Glomerular endothelial cell (primary cell): ENCODE results near the gene RTL3. TPM values are rescaled to one million over a fixed set of nuclear protein-coding genes. Genes with fewer than 3 reads are reported as not detected.
"Not testable (repeated sequence)": the region's sequence is repeated elsewhere in the genome, so short reads cannot be mapped to it uniquely, and the experiment has no call there.

Experiments
- DNase-seq: peaks from one replicate; pipeline ENCODE4 v3.0.0-alpha.2; 2011; ENCODE audit warnings: low read depth, low spot score; ENCODE audit errors: extremely low read depth
- total RNA-seq: library from RNA; depleted of rRNA; stranded (reverse); fragments of >200 nt; gene quantifications from 2 replicates; pipeline ENCODE4 v1.2.3, GENCODE V29; 2015

The RTL3 gene, protein sequence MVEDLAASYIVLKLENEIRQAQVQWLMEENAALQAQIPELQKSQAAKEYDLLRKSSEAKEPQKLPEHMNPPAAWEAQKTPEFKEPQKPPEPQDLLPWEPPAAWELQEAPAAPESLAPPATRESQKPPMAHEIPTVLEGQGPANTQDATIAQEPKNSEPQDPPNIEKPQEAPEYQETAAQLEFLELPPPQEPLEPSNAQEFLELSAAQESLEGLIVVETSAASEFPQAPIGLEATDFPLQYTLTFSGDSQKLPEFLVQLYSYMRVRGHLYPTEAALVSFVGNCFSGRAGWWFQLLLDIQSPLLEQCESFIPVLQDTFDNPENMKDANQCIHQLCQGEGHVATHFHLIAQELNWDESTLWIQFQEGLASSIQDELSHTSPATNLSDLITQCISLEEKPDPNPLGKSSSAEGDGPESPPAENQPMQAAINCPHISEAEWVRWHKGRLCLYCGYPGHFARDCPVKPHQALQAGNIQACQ
- 0.18 and 0.29 TPM in 2 replicates for total RNA-seq

DNA sequence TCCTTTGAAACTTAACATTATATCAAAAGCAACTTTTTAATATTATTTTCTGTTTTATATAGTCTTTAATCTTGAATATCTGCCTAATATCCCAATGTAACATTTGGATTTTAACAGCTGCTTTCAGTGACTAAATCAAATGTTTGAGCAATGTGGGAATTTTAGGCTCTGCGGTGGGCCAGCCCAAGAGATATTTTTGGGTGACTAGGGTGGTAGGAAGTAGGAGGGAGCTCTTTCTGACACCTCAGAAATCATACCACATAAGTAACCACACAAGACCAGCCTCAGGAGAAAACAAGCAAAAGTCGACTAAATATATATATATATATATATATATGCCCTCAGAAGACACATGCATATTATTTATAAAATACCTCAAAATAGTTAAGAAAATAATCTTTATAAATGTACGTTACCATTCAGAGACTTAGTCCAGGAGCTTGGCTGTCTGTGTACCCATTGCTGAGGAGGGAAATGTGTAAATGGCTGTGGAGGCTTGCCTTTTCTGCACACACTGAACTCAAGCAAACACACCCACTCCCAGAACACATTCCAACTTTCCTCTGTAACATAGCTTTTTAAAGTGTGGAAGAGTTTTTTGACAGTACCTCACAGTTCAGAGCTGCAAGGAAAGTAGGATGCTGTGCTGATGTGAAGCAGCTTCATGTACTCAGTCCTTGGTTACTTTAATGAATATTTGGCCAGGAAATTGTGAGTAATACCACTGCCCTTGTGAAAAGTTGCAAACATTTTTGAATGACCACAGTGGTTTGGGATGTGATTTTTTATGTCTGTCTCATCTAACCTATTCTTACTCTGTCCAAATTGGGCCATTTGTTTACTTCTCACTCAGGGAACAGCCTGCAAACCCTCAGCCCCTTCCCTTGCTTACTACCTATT lies at the start of gene RTL3:
Gene RTL3, minus strand, starts transcription at position 484 of the 900 bp plus-strand sequence. CDS start 908 bp downstream, outside the sequence.
- DNase-seq: no peak

DNA sequence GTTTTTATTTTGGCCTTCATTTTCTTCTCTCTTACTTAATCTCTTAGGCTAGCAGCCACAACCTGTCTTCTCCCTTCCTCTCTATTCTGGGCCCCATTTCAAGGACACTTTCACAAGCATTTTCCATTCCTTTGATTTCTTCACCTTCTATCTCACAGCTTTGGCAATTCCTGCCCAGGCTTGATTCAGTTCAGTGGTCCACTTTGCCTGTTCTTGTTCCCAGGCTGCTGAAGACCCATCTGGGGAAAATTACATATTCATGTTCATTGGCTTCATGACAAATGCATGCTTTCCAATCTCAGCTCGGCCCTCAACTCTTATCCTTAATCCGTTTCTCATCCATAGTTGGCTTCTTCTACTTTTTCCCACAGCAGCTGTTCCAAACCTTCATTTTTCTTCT lies 49.7 kb upstream of the RTL3 start:
- no peak for DNase-seq

DNA sequence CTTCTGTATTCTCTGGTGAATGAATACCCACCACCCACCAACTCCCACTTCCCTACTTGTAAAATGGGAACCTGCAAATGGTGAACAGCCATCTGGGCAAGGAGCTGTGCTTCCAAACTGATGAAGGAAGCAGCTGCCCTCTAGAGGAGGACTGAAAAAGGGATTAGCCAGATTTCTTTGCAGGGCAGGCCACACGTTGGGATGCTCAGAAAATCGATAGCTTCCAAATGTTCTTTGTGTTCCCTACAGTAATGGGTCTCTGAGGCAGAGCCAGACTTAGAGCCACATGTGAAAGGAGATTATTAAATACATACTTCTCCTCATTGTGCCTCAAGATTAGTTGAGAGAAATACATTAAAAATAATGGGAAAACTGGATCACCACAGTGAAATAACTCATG lies 49.1 kb upstream of the RTL3 start:
- no peak for DNase-seq

DNA sequence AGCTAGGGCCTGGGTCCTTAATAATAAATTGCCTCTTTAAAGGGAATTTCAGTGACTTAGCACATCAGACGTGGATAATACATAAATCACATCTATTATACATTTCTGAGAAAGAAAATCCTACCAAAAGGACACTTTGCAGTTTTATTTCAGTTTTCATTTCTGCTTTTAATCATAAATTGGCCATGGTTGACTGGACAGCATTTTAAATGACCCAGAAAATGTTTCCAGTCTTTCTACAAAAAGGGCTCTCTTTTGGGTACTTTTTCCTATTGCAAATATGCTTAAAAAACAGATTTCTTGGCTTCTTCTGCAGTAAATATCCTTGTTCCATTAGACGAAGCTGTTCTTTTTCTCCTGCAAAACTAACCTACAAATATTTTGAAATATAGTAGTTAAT lies 46.9 kb upstream of the RTL3 start:
- no peak for DNase-seq

DNA sequence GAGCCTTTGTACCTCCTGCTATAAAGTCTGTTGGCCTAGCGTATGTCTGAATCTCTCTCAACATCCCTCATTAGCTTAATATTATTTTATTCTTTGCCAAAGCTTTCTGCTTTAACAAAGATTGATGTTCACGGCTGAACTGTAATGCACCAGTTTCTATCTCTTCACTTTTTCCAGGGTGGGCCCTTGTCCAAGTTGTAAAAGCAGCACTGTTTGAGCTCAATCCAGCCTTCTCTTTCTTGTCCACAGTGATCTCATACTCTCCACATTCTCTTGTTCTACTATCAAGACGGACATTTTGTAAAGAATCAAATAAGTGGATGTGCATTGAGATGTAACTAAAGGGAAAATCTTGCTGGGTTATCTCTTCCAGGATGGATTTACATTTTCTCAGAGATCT lies 34.4 kb upstream of the RTL3 start:
- no peak for DNase-seq

DNA sequence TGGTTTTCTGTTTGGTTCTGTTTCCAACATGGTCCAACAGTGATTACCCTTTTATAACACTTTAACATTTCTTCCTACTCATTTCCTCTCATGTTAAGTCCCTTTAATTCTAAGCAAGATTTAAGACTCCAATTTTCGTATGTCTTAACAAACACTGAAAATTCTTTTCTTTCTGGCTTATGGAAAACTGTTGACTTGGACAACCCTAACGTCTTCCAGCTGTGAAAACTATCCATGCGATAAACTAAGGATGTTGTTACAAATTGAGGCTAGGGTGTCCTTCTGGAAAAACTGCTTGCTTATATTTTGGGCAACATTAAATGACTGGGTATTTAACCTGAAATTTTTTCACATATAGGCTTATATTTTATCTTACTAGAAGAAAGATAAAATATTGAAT lies 33.9 kb upstream of the RTL3 start:
- DNase-seq: no peak

DNA sequence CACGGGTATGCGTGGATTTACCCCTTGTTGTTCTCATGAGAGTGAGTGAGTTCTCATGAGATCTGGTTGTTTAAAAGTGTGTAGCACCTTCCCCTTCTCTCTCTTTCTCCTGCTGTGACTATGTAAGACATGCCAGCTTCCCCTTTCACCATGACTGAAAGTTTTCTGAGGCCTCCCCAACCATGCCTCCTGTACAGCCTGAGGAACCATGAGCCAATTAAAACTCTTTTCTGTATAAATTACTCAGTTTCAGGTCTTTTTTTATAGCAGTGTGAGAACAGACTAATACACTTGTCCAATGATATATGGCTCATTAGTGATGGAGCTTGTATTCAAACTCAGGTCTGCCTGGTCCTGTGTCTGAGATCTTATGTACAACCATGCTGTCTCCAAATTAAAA lies 28.5 kb upstream of the RTL3 start:
- no peak for DNase-seq

DNA sequence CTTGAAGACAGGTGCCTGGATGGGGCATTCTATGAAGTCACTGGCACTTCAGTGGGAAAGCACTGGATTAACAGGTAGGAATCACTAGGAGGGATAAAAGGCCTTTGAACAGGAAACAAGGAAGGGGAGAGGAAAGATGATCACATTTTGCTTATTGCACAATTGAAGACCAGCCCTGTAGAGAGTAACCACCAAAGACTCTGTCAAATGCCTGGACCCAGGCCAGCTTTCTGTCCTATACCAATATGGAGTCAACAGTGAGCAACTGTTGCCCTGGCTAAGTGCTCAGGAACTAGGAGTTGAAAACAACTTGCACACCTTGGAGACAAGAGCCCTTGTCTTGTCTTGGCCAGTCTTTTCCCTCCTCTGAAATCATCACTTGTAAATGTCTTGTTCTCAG lies 14.1 kb upstream of the RTL3 start:
- no peak for DNase-seq

DNA sequence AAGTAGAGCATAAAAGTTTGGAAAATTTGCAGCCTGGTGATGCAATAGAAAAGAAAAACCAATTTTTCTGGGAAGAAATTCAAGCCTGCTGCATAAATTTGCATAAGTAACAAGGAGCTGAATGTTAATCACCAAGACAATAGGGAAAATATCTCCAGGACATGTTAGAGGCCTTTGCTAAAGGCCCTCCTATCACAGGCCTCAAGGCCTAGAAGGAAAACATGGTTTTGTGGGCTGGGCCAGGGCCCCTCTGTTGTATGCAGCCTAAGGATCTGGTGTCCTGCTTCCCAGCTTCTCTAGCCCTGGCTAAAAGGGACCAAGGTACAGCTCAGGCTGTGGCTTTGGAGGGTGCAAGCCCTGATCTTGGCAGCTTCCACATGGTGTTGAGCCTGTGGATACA lies 6.2 kb upstream of the RTL3 start:
- DNase-seq: no peak

DNA sequence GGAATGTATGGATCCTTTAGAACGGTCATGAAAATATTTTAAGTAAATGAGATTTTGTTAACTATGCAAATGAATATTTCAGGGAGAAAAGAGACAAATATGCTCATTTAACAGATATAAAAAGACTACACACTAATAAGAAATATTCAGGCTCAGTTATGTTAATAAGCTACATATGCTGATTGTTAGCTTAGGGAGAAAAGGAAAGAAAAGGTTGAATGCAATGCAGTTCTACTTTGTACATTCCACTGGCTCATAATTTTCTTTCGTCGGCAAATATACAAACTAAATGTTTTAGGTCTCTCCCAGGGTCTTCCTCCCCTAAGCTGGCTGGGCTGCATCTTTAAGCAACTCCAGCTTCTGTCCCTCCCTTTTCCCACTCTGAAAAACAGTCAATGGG lies 2.7 kb upstream of the RTL3 start:
- no peak for DNase-seq

DNA sequence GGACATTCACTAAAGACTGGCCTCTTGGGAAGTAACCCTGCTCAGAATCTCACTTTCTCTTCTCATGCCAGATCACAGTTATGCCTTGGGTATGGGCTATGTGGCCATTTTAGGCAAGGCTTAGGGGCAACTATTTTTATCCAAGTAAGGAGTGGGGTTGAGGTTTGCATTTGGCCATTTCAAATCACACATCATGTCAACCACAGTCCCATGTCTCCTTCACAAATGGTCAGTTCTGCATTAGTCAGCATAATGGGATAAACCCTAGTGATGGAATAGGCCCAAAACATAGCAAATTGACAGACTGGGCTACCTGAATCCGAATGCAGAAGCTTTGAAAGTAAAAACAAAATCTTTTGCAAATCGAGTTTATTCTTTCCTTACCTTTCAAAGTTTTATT lies 827 bp upstream of the RTL3 start:
- DNase-seq: no peak

DNA sequence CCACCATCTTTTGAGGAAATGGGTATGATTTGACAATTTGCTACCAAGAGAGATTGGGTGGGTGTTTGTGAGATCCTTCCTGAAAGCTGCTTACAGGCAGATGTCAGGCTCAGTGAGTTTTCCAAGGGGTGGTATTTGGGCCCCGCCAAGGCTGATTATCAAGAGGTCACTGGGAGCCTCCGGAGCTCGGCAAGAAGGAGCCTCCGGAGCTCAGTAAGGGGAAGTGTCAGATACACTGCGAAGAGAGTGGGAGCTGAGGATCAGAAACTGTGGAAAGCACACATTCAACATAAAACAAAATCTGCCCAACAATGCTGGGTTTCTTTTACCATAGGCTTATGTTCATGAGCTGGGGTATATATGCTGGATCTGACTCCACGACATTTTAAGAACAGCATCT lies 714 bp downstream of the RTL3 start:
- no peak for DNase-seq

DNA sequence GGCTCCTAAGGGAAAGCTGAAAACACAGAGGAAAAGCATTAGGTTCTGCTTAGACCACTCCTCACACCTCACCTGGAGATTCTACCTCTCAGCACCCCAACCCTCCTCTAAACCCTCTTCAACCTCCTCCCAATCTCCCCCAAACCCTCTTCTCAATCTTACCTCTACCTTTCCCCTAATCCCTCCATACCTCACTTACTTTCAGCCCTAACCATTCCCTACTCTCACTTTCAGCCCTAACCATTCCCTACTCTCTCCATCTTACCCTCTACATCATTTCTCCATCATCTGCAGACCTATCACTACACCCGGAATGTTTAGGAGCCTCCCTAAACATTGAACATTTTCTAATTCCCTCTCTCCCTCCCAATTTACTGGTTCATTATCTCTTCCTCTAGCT lies 3.5 kb downstream of the RTL3 start:
- no peak for DNase-seq

DNA sequence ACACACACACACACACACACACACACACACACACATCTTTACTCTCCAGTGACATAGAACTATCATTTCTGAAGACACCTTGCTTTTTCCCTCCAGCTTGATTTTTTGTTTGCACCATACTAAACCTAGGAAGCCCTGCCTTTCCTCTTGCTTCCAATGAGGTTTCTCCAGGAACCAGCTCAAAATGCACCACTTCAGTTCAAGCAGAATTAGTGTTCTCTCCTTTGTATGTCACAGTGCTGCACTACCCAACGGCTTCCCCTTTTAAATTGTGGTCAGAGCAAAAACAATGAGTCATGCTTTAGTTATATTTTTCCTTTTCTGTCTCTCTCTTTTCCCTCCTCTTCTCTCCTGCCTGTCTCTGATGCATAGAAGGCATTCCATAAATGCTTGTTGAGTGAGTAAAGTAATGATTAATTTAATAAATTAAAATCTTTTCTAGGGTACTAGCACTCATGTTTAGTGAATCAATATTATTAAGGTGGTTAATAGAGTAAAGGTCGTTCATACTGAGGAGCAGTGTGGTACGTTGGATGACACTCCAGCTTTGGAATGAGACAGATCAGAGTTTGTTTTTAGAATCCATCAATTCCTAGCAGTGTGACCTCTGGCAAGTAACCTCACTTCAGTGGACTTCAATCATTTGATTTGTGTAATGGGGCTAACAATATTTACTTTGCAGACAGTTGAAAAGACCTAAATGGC lies 5.9 kb downstream of the RTL3 start:
- DNase-seq: no peak

DNA sequence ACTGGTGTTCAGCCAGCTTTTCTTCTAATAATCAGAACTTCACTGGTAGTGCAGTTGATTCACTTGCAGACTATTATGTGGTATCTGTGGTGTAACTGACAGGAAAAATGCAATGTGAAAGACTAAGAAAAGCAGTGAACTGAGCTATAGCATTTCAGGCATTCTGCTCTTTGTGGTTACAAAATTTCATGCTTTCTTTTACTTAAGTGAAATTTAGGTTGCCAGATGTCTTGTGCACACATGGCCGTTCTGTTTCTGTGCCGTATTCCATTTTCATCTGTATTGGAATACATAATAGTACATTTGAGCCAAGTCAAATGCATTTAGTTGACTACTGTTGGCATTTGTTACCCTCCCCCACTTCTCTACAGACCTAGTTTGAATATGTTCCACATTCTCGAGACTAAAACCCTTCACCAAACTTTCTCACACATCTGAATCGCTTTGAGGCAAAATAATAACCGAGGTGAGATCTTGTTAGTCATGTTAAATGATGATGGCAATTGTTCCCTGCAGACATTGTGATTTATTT lies 8.2 kb downstream of the RTL3 start:
- DNase-seq: no peak

DNA sequence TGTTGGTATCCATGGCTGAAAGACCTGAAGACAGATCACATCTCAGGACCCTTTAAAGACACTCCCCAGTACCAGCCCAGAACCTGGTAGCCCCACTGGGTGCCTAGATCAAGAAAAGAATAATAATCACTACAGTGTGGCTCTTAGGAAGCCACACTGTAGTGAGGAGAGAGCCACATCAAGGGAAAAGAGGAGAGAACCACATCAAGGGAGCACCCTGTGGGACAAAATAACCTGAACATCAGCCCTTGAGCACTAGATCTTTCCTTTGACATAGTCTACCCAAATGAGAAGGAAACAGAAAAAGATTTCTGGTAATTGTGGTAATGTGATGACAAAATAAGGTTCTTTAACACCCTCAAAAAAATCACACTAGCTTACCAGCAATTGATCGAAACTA lies 15.3 kb downstream of the RTL3 start:
- DNase-seq: no peak

DNA sequence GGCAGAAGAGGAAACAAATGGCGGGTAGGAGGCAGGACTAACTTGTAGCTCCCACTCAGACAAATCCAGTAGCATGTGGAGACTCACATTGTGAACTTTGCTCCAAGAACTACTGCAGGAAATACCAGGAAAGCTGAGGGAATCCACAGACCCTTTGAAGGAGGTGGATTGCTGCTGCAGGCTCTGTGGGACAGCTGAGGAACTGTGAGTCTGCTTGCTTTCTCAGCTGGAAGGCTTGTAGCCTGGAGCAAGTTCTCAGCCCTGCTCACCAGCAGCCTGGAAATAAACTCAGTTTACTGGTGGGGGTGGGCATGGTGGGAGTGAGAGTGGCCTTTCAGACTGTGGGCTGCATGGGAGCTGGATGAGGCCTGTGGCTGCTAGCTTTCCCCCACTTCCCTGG lies 16.0 kb downstream of the RTL3 start:
- DNase-seq: no peak

DNA sequence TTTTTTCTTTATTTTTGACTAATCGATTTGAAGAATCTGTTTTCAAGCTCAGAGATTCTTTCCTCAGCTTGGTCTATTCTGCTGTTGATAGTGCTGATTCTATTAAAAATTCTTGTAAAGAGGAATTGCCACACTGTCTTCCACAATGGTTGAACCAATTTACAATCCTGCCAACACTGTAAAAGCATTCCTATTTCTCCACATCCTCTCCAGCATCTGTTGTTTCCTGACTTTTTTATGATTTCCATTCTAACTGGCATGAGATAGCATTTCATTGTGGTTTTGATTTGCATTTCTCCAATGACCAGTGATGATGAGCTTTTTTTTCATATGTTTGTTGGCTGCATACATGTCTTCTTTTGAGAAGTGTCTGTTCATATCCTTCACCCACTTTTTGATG lies 23.0 kb downstream of the RTL3 start:
- not testable (repeated sequence) for DNase-seq

DNA sequence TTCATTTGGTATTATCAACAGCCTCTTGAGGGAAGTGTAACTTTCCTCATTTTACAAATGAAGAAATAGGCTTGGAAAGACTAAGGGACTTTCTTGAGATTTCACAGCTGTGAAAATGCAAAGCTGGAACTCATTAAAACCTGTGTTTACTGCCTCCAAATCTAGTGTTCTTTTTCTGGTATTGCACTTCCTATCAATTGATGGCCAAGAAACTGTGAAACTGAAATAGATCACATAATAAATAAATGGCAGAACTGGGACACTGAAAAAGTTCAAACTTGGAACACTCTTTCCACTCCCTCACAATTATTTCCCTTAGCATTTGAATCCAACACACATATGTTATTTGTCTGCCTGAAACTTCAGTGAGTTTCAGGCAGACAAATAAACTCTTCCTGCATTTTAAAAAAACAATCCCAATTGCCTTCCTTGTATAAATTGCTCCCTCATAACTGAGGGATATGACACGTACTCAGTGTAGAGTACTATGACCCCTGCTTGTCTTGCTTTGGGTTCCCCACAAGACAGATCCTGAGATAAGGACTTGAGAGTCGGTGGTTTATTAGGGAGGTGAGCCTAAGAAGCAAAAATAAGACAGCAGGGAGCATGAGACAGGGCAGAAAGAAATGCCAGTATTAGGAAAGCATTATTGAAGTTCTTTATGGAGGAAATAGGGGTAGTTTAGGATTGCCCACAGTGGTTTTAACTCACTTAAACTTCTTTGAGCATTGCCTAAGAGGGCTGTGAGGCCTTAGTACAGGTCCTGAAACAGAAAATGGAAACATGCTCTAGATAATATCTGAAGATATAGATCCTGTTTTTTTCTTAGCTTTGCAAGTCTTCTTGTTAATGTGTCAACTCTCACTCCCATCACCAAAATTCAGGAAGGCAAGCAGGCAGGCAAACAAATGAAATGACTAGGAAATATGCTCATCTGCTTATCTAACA lies 33.9 kb downstream of the RTL3 start:
- DNase-seq: no peak

DNA sequence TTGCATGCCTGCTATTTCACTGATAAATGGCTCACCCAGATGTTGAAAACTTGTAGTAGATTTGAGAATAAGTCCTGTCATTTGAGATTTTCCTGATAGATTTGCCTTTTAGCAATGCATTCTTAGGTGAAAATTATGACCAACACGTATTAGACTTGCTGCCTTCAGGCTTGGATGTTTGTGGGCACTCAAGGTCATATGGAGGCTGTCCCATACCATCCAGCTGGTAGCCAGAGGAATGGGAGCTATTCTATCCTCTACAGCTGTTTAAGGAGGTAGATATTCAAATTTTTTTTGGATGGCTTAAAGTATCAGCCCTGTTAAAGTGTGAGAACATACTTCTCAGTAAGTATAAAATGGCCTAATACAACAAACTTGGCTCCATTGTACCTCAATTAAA lies 34.7 kb downstream of the RTL3 start:
- no peak for DNase-seq
